ENCODE results near the gene DNAJB1. TPM values are rescaled to one million over a fixed set of nuclear protein-coding genes. Genes with fewer than 3 reads are reported as not detected.

The DNAJB1 gene
- total and polyA plus RNA-seq, 4 donors = 72.2 to 171 (median 94.5) TPM

GRCh38 chr19:14479309-14479974 lies 38.8 kb downstream of the DNAJB1 start:
- TF ChIP-seq CTCF (IDR thresholded peaks at IDR 0.05; ENCODE audit: control extremely low read depth, extremely low read depth) = no peak
- Histone ChIP-seq H3K27ac (ENCODE audit: low read depth in 1 of 2, low read length in 1 of 2) (no peak overlapping the region), H3K4me1 (ENCODE audit: control insufficient read depth in 5 of 5, insufficient read depth in 5 of 5, low read length in 5 of 5) (peaks cover 0 to 62% (median 21%) of the 10 kb centered on the region in 5 donors), H3K27me3 (ENCODE audit: control insufficient read depth in 3 of 3, insufficient read depth in 3 of 3, low read length in 2 of 3) (peaks cover 0 to 5% (median 0%) of the 10 kb centered on the region in 3 donors), H3K9ac (ENCODE audit: insufficient read depth in 1 of 2, low read length in 2 of 2) (no peak overlapping the region), H3K4me3 (no peak overlapping the region), H3K36me3 (ENCODE audit: control insufficient read depth in 4 of 4, insufficient read depth in 4 of 4, low read length in 4 of 4) (peaks cover 3 to 41% (median 15%) of the 10 kb centered on the region in 4 donors), H3K9me3 (ENCODE audit: control insufficient read depth in 4 of 4, insufficient read depth in 3 of 4, low read length in 3 of 4) (peaks cover 0 to 5% (median 0%) of the 10 kb centered on the region in 4 donors)
- WGBS, 2 donors = 52 to 72% methylated on average over 14 of the region's 14 CpGs
- ATAC-seq (ENCODE audit: insufficient read depth, low FRiP score) (no peak), DNase-seq (peak in 1 of 3 donors; percentile 25)

GRCh38 chr19:14478113-14478545 lies 40.1 kb downstream of the DNAJB1 start:
- WGBS, 2 donors = 80 to 82% methylated on average over 23 to 24 of the region's 24 CpGs
- TF ChIP-seq CTCF (IDR thresholded peaks at IDR 0.05; ENCODE audit: control extremely low read depth, extremely low read depth) = no peak
- peaks cover 0 to 5% (median 0%) of the 10 kb centered on the region in 4 donors for H3K9me3 ChIP-seq (ENCODE audit: control insufficient read depth in 4 of 4, insufficient read depth in 3 of 4, low read length in 3 of 4)
- H3K4me1 ChIP-seq (ENCODE audit: control insufficient read depth in 5 of 5, insufficient read depth in 5 of 5, low read length in 5 of 5) = peaks cover 0 to 75% (median 22%) of the 10 kb centered on the region in 5 donors
- H3K27ac ChIP-seq (ENCODE audit: low read depth in 1 of 2, low read length in 1 of 2) = peak overlapping the region in 1 of 2 donors; percentile 3
- H3K4me3 ChIP-seq = no peak overlapping the region
- peak in 1 of 3 donors; percentile 42 for DNase-seq
- peaks cover 3 to 41% (median 16%) of the 10 kb centered on the region in 4 donors for H3K36me3 ChIP-seq (ENCODE audit: control insufficient read depth in 4 of 4, insufficient read depth in 4 of 4, low read length in 4 of 4)
- H3K9ac ChIP-seq (ENCODE audit: insufficient read depth in 1 of 2, low read length in 2 of 2) = peak overlapping the region in 1 of 2 donors; percentile 32
- H3K27me3 ChIP-seq (ENCODE audit: control insufficient read depth in 3 of 3, insufficient read depth in 3 of 3, low read length in 2 of 3) = peaks cover 0 to 6% (median 0%) of the 10 kb centered on the region in 3 donors
- no peak for ATAC-seq (ENCODE audit: insufficient read depth, low FRiP score)

GRCh38 chr19:14477418-14478112 lies 40.6 kb downstream of the DNAJB1 start:
- Histone ChIP-seq H3K9me3 (ENCODE audit: control insufficient read depth in 4 of 4, insufficient read depth in 3 of 4, low read length in 3 of 4) (peaks cover 0 to 5% (median 0%) of the 10 kb centered on the region in 4 donors), H3K27ac (ENCODE audit: low read depth in 1 of 2, low read length in 1 of 2) (peak overlapping the region in 1 of 2 donors; percentile 26), H3K36me3 (ENCODE audit: control insufficient read depth in 4 of 4, insufficient read depth in 4 of 4, low read length in 4 of 4) (peaks cover 3 to 39% (median 17%) of the 10 kb centered on the region in 4 donors), H3K4me1 (ENCODE audit: control insufficient read depth in 5 of 5, insufficient read depth in 5 of 5, low read length in 5 of 5) (peaks cover 0 to 81% (median 22%) of the 10 kb centered on the region in 5 donors), H3K9ac (ENCODE audit: insufficient read depth in 1 of 2, low read length in 2 of 2) (peak overlapping the region in 1 of 2 donors; percentile 13), H3K4me3 (no peak overlapping the region), H3K27me3 (ENCODE audit: control insufficient read depth in 3 of 3, insufficient read depth in 3 of 3, low read length in 2 of 3) (peaks cover 0 to 9% (median 0%) of the 10 kb centered on the region in 3 donors)
- no peak for TF ChIP-seq CTCF (IDR thresholded peaks at IDR 0.05; ENCODE audit: control extremely low read depth, extremely low read depth)
- DNase-seq = peak; percentile 98 to 99 (median 98)
- no peak for ATAC-seq (ENCODE audit: insufficient read depth, low FRiP score)
- WGBS, 2 donors = 73 to 81% methylated on average over 10 of the region's 10 CpGs

Data from lung (tissue), 12 donors.